Caco-2 (cell line): ENCODE data around the gene STAT3. TPM values are rescaled to one million over a fixed set of nuclear protein-coding genes. Genes with fewer than 3 reads are reported as not detected.

Experiments used
- BruUV-seq: library from RNA; stranded (reverse); fragments of 400-500 nt; replicated peaks from 2 replicates; lab custom pipeline; 2021; lab: Mats Ljungman, UMichigan
- CTCF ChIA-PET: fragments of 300-600 bp; sonication (Branson Sonifier 250); formaldehyde crosslinking; loops from one replicate; lab custom pipeline; 2022; ENCODE audit warnings: antibody characterized with exemption; lab: Charles Lee
- POLR2A ChIA-PET: fragments of 300-600 bp; sonication (Branson Sonifier 250); formaldehyde crosslinking; loops from one replicate; lab custom pipeline; 2022; ENCODE audit warnings: antibody characterized with exemption; lab: Charles Lee
- DNase-seq, 2 experiments: peaks; one replicate each; pipeline versions ENCODE4 v3.0.0 to v3.0.0-alpha.2; 2020 to 2022
- H3K27me3 ChIP-seq: replicated peaks from 2 replicates; pipeline ENCODE4 v1.6.0; 2011; ENCODE audit warnings: low read length; ENCODE audit not compliant: control insufficient read depth, insufficient read depth
- H3K36me3 ChIP-seq: 2 replicates; pipeline ENCODE4 v1.5.1; 2011; ENCODE audit warnings: low read length; ENCODE audit not compliant: control insufficient read depth, insufficient read depth
- H3K4me1 ChIP-seq: fragments of 250-450 bp; sonication (Bioruptor Pico); 2 replicates; pipeline ENCODE4 v1.5.1; 2020; ENCODE audit warnings: mild to moderate bottlenecking
- H3K4me3 ChIP-seq: 2 replicates; pipeline ENCODE4 v1.5.1; 2011; ENCODE audit warnings: low read depth, mild to moderate bottlenecking, control low read depth, low read length
- H3K9me3 ChIP-seq: fragments of 250-450 bp; sonication (Bioruptor Pico); 2 replicates; pipeline ENCODE4 v1.5.1; 2020; ENCODE audit warnings: mild to moderate bottlenecking, moderate library complexity
- H3K27ac Mint-ChIP-seq: one replicate; pipeline ENCODE4 v1.8.0; 2022; ENCODE audit warnings: mixed read lengths; ENCODE audit not compliant: unreplicated experiment
- H3K27me3 Mint-ChIP-seq: one replicate; pipeline ENCODE4 v1.8.0; 2022; ENCODE audit warnings: mixed read lengths; ENCODE audit not compliant: insufficient read depth, unreplicated experiment
- H3K36me3 Mint-ChIP-seq: one replicate; pipeline ENCODE4 v1.8.0; 2022; ENCODE audit warnings: mild to moderate bottlenecking, mixed read lengths; ENCODE audit not compliant: insufficient read depth, unreplicated experiment
- H3K4me1 Mint-ChIP-seq: one replicate; pipeline ENCODE4 v1.8.0; 2022; ENCODE audit warnings: low read depth, mixed read lengths; ENCODE audit not compliant: unreplicated experiment
- H3K4me3 Mint-ChIP-seq: one replicate; pipeline ENCODE4 v1.8.0; 2022; ENCODE audit warnings: mild to moderate bottlenecking, moderate library complexity, mixed read lengths; ENCODE audit not compliant: unreplicated experiment
- H3K9me3 Mint-ChIP-seq: one replicate; pipeline ENCODE4 v1.8.0; 2022; ENCODE audit warnings: mixed read lengths; ENCODE audit not compliant: unreplicated experiment
- intact Hi-C: fragments of 100-400 bp; cut with micrococcal nuclease; formaldehyde crosslinking; loops from one replicate; pipeline ENCODE4 v1.10.0; 2022; ENCODE audit not compliant: unreplicated experiment
- total RNA-seq: library from RNA; stranded (reverse); gene quantifications from 2 replicates; pipeline ENCODE4 v1.2.3, GENCODE V29; 2022
- TF ChIP-seq, protein P1 (sequence below), 2 experiments: fragments of 200-600 bp in 1 of 2; IDR thresholded peaks; 1 replicate in 1 of 2; 2 replicates in 1 of 2; pipeline versions ENCODE4 v1.5.1 to v1.8.0; 2011 to 2022; ENCODE audit warnings: antibody characterized with exemption in 1 of 2, control low read depth in 1 of 2, inconsistent platforms in 1 of 2, low read depth in 1 of 2, low read length in 1 of 2, mild to moderate bottlenecking in 1 of 2, moderate library complexity in 1 of 2; ENCODE audit not compliant: insufficient read depth in 1 of 2, severe bottlenecking in 1 of 2, unreplicated experiment in 1 of 2

The STAT3 gene
- total RNA-seq, 1 experiment from 2014 or later, result 73.7 TPM

DNA sequence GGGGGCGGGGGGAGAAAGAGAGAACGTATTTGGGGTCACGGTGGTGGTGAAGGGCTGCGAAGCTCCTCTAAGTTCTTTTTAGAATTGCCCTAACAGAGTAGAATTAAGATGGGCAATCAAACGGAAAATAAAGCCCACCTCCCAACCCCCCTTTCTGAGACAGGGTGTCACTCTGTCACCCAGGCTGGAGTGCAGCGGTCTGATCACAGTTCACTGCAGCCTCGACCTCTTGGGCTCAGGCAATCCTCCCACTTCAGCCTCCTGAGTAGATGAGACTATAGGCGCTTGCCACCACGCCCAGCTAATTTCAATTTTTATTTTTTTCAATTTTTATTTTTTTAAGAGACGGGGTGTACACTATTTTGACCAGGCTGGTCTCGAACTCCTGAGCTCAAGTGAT, 35.5 kb upstream of the STAT3 start:
- ChIA-PET POLR2A (interaction anchor here (0.7 to 2.1 kb wide), 17 partner anchors 8 to 944 kb away, joined by 3 to 53 read pairs (median 5); partner anchors contain the start of genes NAGLU, ODAD4, STAT3 and TUBG1), CTCF (interaction anchor here (0.6 to 1.9 kb wide), 10 partner anchors 9 to 155 kb away, joined by 3 to 22 read pairs (median 6); partner anchors contain the start of gene STAT3)
- Mint-ChIP-seq H3K4me1 (peaks cover 27% of the 10 kb centered on the region), H3K36me3 (peaks cover 22% of the 10 kb centered on the region), H3K27me3 (no peaks in the 10 kb centered on the region), H3K27ac (peak overlapping the region; percentile 74), H3K9me3 (no peaks in the 10 kb centered on the region), H3K4me3 (peak overlapping the region; percentile 85)
- no peaks in the 10 kb centered on the region for H3K36me3 ChIP-seq
- no peaks in the 10 kb centered on the region for H3K27me3 ChIP-seq
- BruUV-seq, result TSS peak; percentile 95
- TF ChIP-seq, protein P1, sequence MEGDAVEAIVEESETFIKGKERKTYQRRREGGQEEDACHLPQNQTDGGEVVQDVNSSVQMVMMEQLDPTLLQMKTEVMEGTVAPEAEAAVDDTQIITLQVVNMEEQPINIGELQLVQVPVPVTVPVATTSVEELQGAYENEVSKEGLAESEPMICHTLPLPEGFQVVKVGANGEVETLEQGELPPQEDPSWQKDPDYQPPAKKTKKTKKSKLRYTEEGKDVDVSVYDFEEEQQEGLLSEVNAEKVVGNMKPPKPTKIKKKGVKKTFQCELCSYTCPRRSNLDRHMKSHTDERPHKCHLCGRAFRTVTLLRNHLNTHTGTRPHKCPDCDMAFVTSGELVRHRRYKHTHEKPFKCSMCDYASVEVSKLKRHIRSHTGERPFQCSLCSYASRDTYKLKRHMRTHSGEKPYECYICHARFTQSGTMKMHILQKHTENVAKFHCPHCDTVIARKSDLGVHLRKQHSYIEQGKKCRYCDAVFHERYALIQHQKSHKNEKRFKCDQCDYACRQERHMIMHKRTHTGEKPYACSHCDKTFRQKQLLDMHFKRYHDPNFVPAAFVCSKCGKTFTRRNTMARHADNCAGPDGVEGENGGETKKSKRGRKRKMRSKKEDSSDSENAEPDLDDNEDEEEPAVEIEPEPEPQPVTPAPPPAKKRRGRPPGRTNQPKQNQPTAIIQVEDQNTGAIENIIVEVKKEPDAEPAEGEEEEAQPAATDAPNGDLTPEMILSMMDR (IDR thresholded peaks at IDR 0.05; ENCODE audit: insufficient read depth in 1 of 2, low read depth in 1 of 2, low read length in 1 of 2, severe bottlenecking in 1 of 2, unreplicated experiment in 1 of 2), result no peak
- H3K4me3 ChIP-seq, result peak overlapping the region; percentile 97
- H3K9me3 ChIP-seq, result no peaks in the 10 kb centered on the region
- intact Hi-C loops, result loop anchor here (1.0 to 2.0 kb wide), 2 partner anchors 35 kb away; partner anchors contain the start of genes ATP6V0A1 and STAT3
- DNase-seq, result no peak
- peaks cover 25% of the 10 kb centered on the region for H3K4me1 ChIP-seq

DNA sequence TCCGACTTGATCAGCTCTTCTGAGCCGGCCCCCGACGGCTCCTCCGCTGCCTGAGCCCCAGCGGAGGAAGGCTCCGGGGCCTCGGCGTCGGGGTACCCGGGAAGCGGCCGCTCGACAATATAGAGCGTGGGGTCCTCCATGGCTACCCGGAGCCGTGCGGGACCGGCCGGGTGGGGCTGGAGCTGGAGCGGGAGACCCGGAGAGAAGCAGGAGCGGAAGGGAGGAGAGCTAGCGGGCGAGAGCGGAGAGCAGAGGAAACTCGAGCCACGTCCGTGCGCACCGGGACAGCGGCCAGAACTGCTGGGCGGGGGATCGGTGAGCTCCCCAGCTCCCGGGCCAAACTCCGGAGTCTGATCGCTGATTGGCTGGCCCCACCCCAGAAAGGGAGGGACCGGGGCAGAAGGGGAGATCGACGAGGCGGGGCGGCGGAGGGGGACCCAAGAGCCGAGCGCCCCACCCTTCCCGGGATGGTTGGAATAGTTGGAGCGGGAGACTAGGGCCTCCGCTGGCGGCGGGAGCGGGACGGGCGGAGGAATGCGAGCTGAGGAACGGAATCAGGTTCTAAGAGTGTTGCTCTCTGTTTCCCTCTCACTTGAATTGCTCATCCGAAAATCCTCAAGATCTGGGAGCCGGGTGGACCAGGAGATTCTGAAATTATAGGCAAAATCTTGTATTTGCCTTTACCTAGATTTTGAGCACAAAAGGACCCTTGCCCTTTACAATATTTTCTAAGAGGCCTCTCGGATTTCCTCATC, 34.9 kb upstream of the STAT3 start, which contains the start of gene CAVIN1:
TSS of gene CAVIN1 (minus strand) at position 299 of the 755 bp plus-strand sequence. CDS start at position 140, 159 bp downstream.
- H3K9me3 Mint-ChIP-seq, result no peaks in the 10 kb centered on the region
- no TSS peak for BruUV-seq
- DNase-seq, result peak; percentile 98 to 99
- H3K36me3 Mint-ChIP-seq, result peaks cover 20% of the 10 kb centered on the region
- Histone ChIP-seq H3K4me1 (peaks cover 18% of the 10 kb centered on the region), H3K9me3 (no peaks in the 10 kb centered on the region), H3K27me3 (no peaks in the 10 kb centered on the region), H3K36me3 (no peaks in the 10 kb centered on the region), H3K4me3 (peak within 1 kb of the TSS; percentile 97)
- H3K4me3 Mint-ChIP-seq, result peak within 1 kb of the TSS; percentile 85
- CTCF ChIA-PET, result interaction anchor here (0.6 to 1.9 kb wide), 14 partner anchors 9 to 155 kb away, joined by 3 to 22 read pairs (median 4); partner anchors contain the start of gene STAT3
- H3K27me3 Mint-ChIP-seq, result no peaks in the 10 kb centered on the region
- POLR2A ChIA-PET, result interaction anchor here (0.7 to 2.1 kb wide), 21 partner anchors 9 to 945 kb away, joined by 3 to 53 read pairs (median 5); partner anchors contain the start of genes KAT2A, NAGLU, ODAD4 and STAT3
- TF ChIP-seq, protein P1 (IDR thresholded peaks at IDR 0.05; ENCODE audit: insufficient read depth in 1 of 2, low read depth in 1 of 2, low read length in 1 of 2, severe bottlenecking in 1 of 2, unreplicated experiment in 1 of 2), result no peak
- intact Hi-C loops, result loop anchor here (1.0 to 2.0 kb wide), 2 partner anchors 35 to 36 kb away; partner anchors contain the start of genes ATP6V0A1 and STAT3
- H3K27ac Mint-ChIP-seq, result peak within 1 kb of the TSS; percentile 74
- peaks cover 20% of the 10 kb centered on the region for H3K4me1 Mint-ChIP-seq

DNA sequence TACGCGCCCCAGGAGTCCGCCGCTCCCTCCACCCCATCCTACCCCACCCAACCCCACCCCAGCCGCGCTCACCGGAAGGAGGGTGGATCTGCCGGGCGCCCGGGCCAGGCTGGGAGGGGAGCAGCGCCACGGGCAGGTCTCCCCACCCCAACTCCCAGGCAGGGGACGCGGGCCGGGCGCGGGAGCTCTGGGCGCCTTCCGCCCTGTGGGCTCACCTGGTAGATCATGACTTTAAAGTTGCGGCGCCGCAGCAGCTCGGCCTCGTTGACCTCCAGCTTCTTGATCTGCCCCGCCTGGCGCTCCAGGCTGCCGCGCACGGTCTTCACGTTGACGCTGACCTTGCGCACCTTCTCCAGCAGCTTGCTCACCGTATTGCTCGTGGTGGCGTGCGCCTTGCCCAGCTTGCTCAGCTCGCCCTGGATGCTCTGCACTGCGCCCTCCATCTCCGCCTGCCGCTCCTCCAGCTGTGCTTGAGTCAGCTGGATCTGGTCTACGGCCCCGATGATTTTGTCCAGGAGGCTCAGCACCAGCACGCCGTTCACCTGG, 34.2 kb upstream of the STAT3 start:
- no peaks in the 10 kb centered on the region for H3K27me3 ChIP-seq
- peak overlapping the region; percentile 97 for H3K4me3 ChIP-seq
- TF ChIP-seq, protein P1 (IDR thresholded peaks at IDR 0.05; ENCODE audit: insufficient read depth in 1 of 2, low read depth in 1 of 2, low read length in 1 of 2, severe bottlenecking in 1 of 2, unreplicated experiment in 1 of 2), result no peak
- Mint-ChIP-seq H3K4me1 (peaks cover 15% of the 10 kb centered on the region), H3K9me3 (no peaks in the 10 kb centered on the region), H3K4me3 (peak overlapping the region; percentile 85), H3K27me3 (no peaks in the 10 kb centered on the region), H3K36me3 (peaks cover 17% of the 10 kb centered on the region), H3K27ac (peak overlapping the region; percentile 74)
- peak in 1 of 2 experiments; percentile 57 for DNase-seq
- CTCF ChIA-PET, result interaction anchor here (0.6 to 1.9 kb wide), 11 partner anchors 9 to 156 kb away, joined by 3 to 22 read pairs (median 5); partner anchors contain the start of gene STAT3
- TSS peak; percentile 79 for BruUV-seq
- peaks cover 13% of the 10 kb centered on the region for H3K4me1 ChIP-seq
- intact Hi-C loops, result loop anchor here (2.0 kb wide), 1 partner anchor 36 kb away; the partner anchor contains the start of gene ATP6V0A1
- no peaks in the 10 kb centered on the region for H3K9me3 ChIP-seq
- H3K36me3 ChIP-seq, result no peaks in the 10 kb centered on the region
- POLR2A ChIA-PET, result interaction anchor here (0.5 to 2.1 kb wide), 17 partner anchors 10 to 945 kb away, joined by 3 to 53 read pairs (median 5); partner anchors contain the start of genes KAT2A, NAGLU, STAT3 and TUBG1
